Endothelial cell of umbilical vein (primary cell): ENCODE results near the gene CMIP.

Source experiments
- CTCF ChIP-seq, 2 donors: IDR thresholded peaks; 1 replicate in 1 of 2; 2 replicates in 1 of 2; pipeline ENCODE4 v1.5.1; 2011; ENCODE audit warnings: low read length in 2 of 2, mild to moderate bottlenecking in 2 of 2, moderate library complexity in 2 of 2, control low read depth in 1 of 2, inconsistent platforms in 1 of 2, low read depth in 1 of 2; ENCODE audit not compliant: insufficient read depth in 1 of 2; ENCODE audit errors: extremely low read depth in 1 of 2
- GATA2 ChIP-seq: IDR thresholded peaks from 2 replicates; pipeline ENCODE4 v1.7.0; 2011; ENCODE audit warnings: low read depth, mild to moderate bottlenecking, moderate library complexity, mixed read lengths, low read length; ENCODE audit not compliant: insufficient read length, insufficient read depth
- POLR2A ChIP-seq: IDR thresholded peaks from 2 replicates; pipeline ENCODE4 v1.6.1; 2012; ENCODE audit warnings: low read depth, mild to moderate bottlenecking, control low read depth, low read length
- POLR2AphosphoS5 ChIP-seq: IDR thresholded peaks from 2 replicates; pipeline ENCODE4 v1.6.1; 2012; ENCODE audit warnings: low read depth, mild to moderate bottlenecking, control low read depth, low read length, moderate library complexity; ENCODE audit not compliant: insufficient read depth
- TF ChIP-seq, protein P1 (sequence below): IDR thresholded peaks from 2 replicates; pipeline ENCODE4 v1.6.1; 2011; ENCODE audit not compliant: insufficient read depth, insufficient read length

- TF ChIP-seq POLR2A, result no peak
- no peak for TF ChIP-seq POLR2AphosphoS5
- peak in 1 of 2 donors; percentile 34 for TF ChIP-seq CTCF (IDR thresholded peaks at IDR 0.05; ENCODE audit: extremely low read depth in 1 of 2, insufficient read depth in 1 of 2, low read depth in 1 of 2, low read length in 2 of 2)
- TF ChIP-seq, protein P1, sequence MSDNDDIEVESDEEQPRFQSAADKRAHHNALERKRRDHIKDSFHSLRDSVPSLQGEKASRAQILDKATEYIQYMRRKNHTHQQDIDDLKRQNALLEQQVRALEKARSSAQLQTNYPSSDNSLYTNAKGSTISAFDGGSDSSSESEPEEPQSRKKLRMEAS, result no peak
- no peak for TF ChIP-seq GATA2
These were observed 744 bp downstream of the CMIP start for GRCh38 chr16:81445143-81445961.
